Measurements from ENCODE around the gene CBY2.
"Not testable (repeated sequence)": the region's sequence is repeated elsewhere in the genome, so short reads cannot be mapped to it uniquely, and the experiment has no call there.

The CBY2 gene

GRCh38 chr13:45702088-45702487 lies at the start of gene CBY2:
TSS of gene CBY2 (plus strand) at chr13:45702320. CDS start at chr13:45702391, 71 bp downstream.
- Mint-ChIP-seq H3K36me3 (ENCODE audit: insufficient read depth) (no peaks in the 10 kb centered on the region), H3K9me3 (no peaks in the 10 kb centered on the region), H3K27ac (ENCODE audit: low read depth) (no peak within 1 kb of the TSS), H3K4me1 (no peaks in the 10 kb centered on the region), H3K27me3 (no peaks in the 10 kb centered on the region), H3K4me3 (no peak within 1 kb of the TSS)
- ATAC-seq (replicated peaks; ENCODE audit: extremely low read depth, poor library complexity, severe bottlenecking): no peak
- no peak for DNase-seq (ENCODE audit: low spot score in 2 of 2)

DNA sequence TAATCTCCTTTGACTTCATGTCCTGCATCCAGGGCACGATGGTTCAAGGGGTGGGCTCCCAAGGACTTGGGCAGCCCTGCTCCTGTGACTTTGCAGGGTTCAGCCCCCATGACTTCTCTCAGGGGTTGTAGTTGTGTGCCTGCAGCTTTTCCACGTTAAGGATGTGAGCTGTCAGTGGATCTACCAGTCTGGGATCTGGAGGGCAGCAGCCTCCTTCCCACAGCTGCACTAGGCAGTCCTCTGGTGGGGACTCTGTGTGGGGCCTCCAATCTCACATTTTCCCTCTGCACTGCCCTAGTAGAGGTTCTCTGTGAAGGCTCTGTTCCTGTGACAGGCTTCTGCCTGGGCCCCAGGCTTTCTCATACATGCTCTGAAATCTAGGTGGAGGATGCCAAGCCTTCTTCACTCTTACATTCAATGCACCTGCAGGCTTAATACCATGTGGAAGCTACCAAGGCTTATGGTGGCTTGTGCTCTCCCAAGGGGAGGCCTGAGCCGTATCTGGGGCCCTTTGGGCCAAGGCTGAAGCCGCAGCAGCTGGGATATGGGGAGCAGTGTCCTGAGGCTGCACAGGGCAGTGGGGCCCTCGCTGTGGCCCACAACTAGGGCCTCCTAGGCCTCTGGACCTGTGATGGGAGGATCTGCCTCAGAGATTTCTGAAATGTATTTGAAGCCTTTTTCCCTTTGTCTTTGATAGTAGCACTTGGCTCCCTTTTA lies 47.3 kb upstream of the CBY2 start:
- no peak overlapping the region for H3K4me3 Mint-ChIP-seq
- peaks cover 3% of the 10 kb centered on the region for H3K36me3 Mint-ChIP-seq (ENCODE audit: insufficient read depth)
- H3K9me3 Mint-ChIP-seq: no peaks in the 10 kb centered on the region
- ATAC-seq (replicated peaks; ENCODE audit: extremely low read depth, poor library complexity, severe bottlenecking) (no peak), DNase-seq (ENCODE audit: low spot score in 2 of 2) (no peak)
- no peaks in the 10 kb centered on the region for H3K4me1 Mint-ChIP-seq
- no peaks in the 10 kb centered on the region for H3K27me3 Mint-ChIP-seq
- H3K27ac Mint-ChIP-seq (ENCODE audit: low read depth): no peak overlapping the region

GRCh38 chr13:45658586-45659235 lies 43.4 kb upstream of the CBY2 start:
- DNase-seq (ENCODE audit: low spot score in 2 of 2): no peak
- peaks cover 4% of the 10 kb centered on the region for H3K36me3 Mint-ChIP-seq (ENCODE audit: insufficient read depth)
- no peaks in the 10 kb centered on the region for H3K27me3 Mint-ChIP-seq
- no peaks in the 10 kb centered on the region for H3K4me1 Mint-ChIP-seq
- no peak overlapping the region for H3K4me3 Mint-ChIP-seq
- H3K27ac Mint-ChIP-seq (ENCODE audit: low read depth): no peak overlapping the region
- no peak for ATAC-seq (replicated peaks; ENCODE audit: extremely low read depth, poor library complexity, severe bottlenecking)
- no peaks in the 10 kb centered on the region for H3K9me3 Mint-ChIP-seq

- Mint-ChIP-seq H3K9me3 (no peaks in the 10 kb centered on the region), H3K4me3 (no peak overlapping the region), H3K27ac (ENCODE audit: low read depth) (no peak overlapping the region), H3K27me3 (no peaks in the 10 kb centered on the region), H3K4me1 (no peaks in the 10 kb centered on the region), H3K36me3 (ENCODE audit: insufficient read depth) (peaks cover 4% of the 10 kb centered on the region)
- ATAC-seq (replicated peaks; ENCODE audit: extremely low read depth, poor library complexity, severe bottlenecking) (no peak), DNase-seq (ENCODE audit: low spot score in 2 of 2) (no peak)
Measured at GRCh38 chr13:45659536-45659935, 42.6 kb upstream of the CBY2 start.

- DNase-seq (ENCODE audit: low spot score in 2 of 2); H3K4me3 Mint-ChIP-seq; H3K27me3 Mint-ChIP-seq; H3K4me1 Mint-ChIP-seq; ATAC-seq (replicated peaks; ENCODE audit: extremely low read depth, poor library complexity, severe bottlenecking); H3K27ac Mint-ChIP-seq (ENCODE audit: low read depth); H3K9me3 Mint-ChIP-seq; H3K36me3 Mint-ChIP-seq (ENCODE audit: insufficient read depth): not testable (repeated sequence)
Measured at GRCh38 chr13:45660458-45660857, 41.7 kb upstream of the CBY2 start.

- Mint-ChIP-seq H3K4me3 (no peak overlapping the region), H3K27me3 (no peaks in the 10 kb centered on the region), H3K9me3 (no peaks in the 10 kb centered on the region), H3K4me1 (no peaks in the 10 kb centered on the region), H3K27ac (ENCODE audit: low read depth) (no peak overlapping the region), H3K36me3 (ENCODE audit: insufficient read depth) (peaks cover 4% of the 10 kb centered on the region)
- DNase-seq (ENCODE audit: low spot score in 2 of 2) (no peak), ATAC-seq (replicated peaks; ENCODE audit: extremely low read depth, poor library complexity, severe bottlenecking) (no peak)
Measured at GRCh38 chr13:45662162-45662561, 40.0 kb upstream of the CBY2 start.

- H3K27ac Mint-ChIP-seq (ENCODE audit: low read depth); H3K4me3 Mint-ChIP-seq; H3K36me3 Mint-ChIP-seq (ENCODE audit: insufficient read depth); H3K9me3 Mint-ChIP-seq; DNase-seq (ENCODE audit: low spot score in 2 of 2); H3K4me1 Mint-ChIP-seq; H3K27me3 Mint-ChIP-seq; ATAC-seq (replicated peaks; ENCODE audit: extremely low read depth, poor library complexity, severe bottlenecking): not testable (repeated sequence)
Measured at GRCh38 chr13:45662903-45663302, 39.2 kb upstream of the CBY2 start.

DNA sequence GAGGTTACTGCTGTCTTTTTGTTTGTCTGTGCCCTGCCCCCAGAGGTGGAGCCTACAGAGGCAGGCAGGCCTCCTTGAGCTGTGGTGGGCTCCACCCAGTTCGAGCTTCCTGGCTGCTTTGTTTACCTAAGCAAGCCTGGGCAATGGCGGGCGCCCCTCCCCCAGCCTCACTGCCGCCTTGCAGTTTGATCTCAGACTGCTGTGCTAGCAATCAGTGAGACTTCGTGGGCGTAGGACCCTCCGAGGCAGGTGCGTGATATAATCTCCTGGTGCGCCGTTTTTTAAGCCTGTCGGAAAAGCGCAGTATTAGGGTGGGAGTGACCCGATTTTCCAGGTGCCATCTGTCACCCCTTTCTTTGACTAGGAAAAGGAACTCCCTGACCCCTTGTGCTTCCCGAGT lies 32.5 kb upstream of the CBY2 start:
- peaks cover 22% of the 10 kb centered on the region for H3K27me3 Mint-ChIP-seq

DNA sequence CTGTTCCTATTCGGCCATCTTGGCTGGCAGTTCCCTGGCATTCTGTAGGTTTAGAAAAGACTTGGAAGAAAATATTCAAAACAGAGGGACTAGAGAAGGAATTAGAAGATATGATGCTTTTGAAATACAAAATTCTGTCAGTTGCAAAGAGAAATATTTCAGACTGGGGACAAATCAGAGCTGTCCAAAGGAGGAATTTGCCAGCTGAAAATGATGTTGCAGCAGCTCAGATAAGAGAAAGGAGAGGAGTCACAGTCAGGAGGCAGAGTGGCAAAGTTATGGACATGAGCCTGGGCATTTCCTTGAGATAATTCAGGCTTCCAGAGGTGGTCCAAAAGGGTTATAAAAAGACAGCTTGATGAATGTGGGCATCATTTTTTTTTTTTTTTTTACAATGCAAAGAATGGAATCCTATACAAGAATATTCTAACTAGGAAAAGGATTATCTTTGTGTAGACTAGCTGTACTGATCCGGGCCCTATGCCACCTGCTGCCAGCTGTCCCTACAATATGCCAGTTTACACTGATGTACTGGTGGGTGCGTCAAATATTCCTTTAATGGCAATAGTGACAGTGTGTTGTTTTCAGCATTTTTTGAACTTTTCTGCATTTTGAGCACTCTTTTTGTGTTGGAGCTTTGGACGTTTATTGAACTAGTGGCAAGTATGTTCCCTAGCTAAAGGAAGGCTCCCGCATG lies 31.8 kb upstream of the CBY2 start:
- Mint-ChIP-seq H3K36me3 (ENCODE audit: insufficient read depth) (no peaks in the 10 kb centered on the region), H3K4me3 (no peak overlapping the region), H3K9me3 (no peaks in the 10 kb centered on the region), H3K27me3 (peaks cover 22% of the 10 kb centered on the region), H3K27ac (ENCODE audit: low read depth) (peak overlapping the region; percentile 67), H3K4me1 (peaks cover 6% of the 10 kb centered on the region)
- DNase-seq (ENCODE audit: low spot score in 2 of 2) (no peak), ATAC-seq (replicated peaks; ENCODE audit: extremely low read depth, poor library complexity, severe bottlenecking) (no peak)

More for the DNA sequence above, 32.5 kb upstream of the CBY2 start:
- not testable (repeated sequence) for ATAC-seq (replicated peaks; ENCODE audit: extremely low read depth, poor library complexity, severe bottlenecking); H3K4me1 Mint-ChIP-seq; H3K9me3 Mint-ChIP-seq; H3K4me3 Mint-ChIP-seq; DNase-seq (ENCODE audit: low spot score in 2 of 2); H3K36me3 Mint-ChIP-seq (ENCODE audit: insufficient read depth)
- H3K27ac Mint-ChIP-seq (ENCODE audit: low read depth): peak overlapping the region; percentile 67

DNA sequence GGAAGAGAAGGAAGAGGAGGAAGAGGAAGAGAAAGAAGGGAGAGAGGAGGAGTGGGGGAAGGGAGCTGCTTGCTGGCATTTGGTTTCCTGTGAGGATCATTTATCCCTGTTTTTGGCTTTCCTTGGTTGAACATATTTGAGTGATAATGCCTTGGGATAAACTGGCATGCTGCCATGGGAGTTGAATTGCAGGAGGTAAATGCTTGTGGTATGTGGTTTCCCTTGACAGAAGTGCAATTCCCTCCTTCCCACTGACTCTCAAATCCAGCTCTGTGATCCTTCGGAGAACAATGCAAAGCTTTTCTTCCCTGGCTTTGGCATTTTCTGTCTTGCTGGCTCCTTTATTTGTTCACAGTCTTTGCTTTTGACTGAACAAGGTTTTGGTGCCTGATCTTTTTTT lies 27.2 kb upstream of the CBY2 start:
- Mint-ChIP-seq H3K9me3 (no peaks in the 10 kb centered on the region), H3K27ac (ENCODE audit: low read depth) (no peak overlapping the region), H3K36me3 (ENCODE audit: insufficient read depth) (no peaks in the 10 kb centered on the region), H3K4me1 (peaks cover 5% of the 10 kb centered on the region), H3K27me3 (peaks cover 41% of the 10 kb centered on the region), H3K4me3 (no peak overlapping the region)
- no peak for DNase-seq (ENCODE audit: low spot score in 2 of 2)
- no peak for ATAC-seq (replicated peaks; ENCODE audit: extremely low read depth, poor library complexity, severe bottlenecking)

DNA sequence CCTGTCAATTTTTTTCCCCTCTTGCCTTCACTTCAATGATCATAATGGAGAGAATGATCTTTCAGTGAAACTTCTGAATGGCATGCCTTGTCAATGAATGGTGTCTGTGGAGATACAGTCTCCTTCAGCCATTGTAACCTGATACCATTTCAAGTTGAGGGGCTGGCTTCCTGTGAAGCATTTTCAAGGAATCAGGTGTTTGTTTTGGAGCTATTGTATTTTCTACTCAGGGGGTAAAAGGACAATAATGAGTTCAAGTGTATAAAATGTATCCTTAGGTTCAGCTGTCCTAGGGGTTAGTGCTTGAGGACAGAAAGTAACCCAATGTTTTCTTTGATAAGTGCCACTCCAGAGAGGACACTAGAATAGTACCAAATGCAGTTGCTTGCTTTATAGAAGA lies 23.8 kb upstream of the CBY2 start:
- Mint-ChIP-seq H3K27ac (ENCODE audit: low read depth) (no peak overlapping the region), H3K9me3 (no peaks in the 10 kb centered on the region), H3K27me3 (peaks cover 26% of the 10 kb centered on the region), H3K4me1 (no peaks in the 10 kb centered on the region), H3K36me3 (ENCODE audit: insufficient read depth) (no peaks in the 10 kb centered on the region), H3K4me3 (no peak overlapping the region)
- DNase-seq (ENCODE audit: low spot score in 2 of 2): no peak
- ATAC-seq (replicated peaks; ENCODE audit: extremely low read depth, poor library complexity, severe bottlenecking): no peak

- DNase-seq (ENCODE audit: low spot score in 2 of 2) (no peak), ATAC-seq (replicated peaks; ENCODE audit: extremely low read depth, poor library complexity, severe bottlenecking) (no peak)
- Mint-ChIP-seq H3K27me3 (peaks cover 19% of the 10 kb centered on the region), H3K9me3 (no peaks in the 10 kb centered on the region), H3K4me3 (no peak overlapping the region), H3K4me1 (no peaks in the 10 kb centered on the region), H3K27ac (ENCODE audit: low read depth) (no peak overlapping the region), H3K36me3 (ENCODE audit: insufficient read depth) (no peaks in the 10 kb centered on the region)
Measured at GRCh38 chr13:45681113-45681512, 21.0 kb upstream of the CBY2 start.

GRCh38 chr13:45682494-45683008 lies 19.6 kb upstream of the CBY2 start:
- Mint-ChIP-seq H3K4me3 (no peak overlapping the region), H3K9me3 (no peaks in the 10 kb centered on the region), H3K36me3 (ENCODE audit: insufficient read depth) (no peaks in the 10 kb centered on the region), H3K27me3 (peaks cover 9% of the 10 kb centered on the region), H3K27ac (ENCODE audit: low read depth) (no peak overlapping the region), H3K4me1 (no peaks in the 10 kb centered on the region)
- no peak for ATAC-seq (replicated peaks; ENCODE audit: extremely low read depth, poor library complexity, severe bottlenecking)
- DNase-seq (ENCODE audit: low spot score in 2 of 2): no peak

Measured in central memory CD8-positive, alpha-beta T cell (primary cell).